DOHH2 (cell line): ENCODE data around the gene SFR1.

ENCODE experiments used
- H3F3A ChIP-seq: fragments of 200-600 bp; sonication (generic), shearing (Covaris generic); 2 replicates; pipeline ENCODE4 v1.6.0; 2016; ENCODE audit warnings: antibody characterized with exemption, mild to moderate bottlenecking; ENCODE audit not compliant: control insufficient read depth, insufficient read depth
- H3K27ac ChIP-seq: fragments of 200-600 bp; sonication (generic); 2 replicates; pipeline ENCODE4 v1.5.1; 2014; ENCODE audit warnings: low read depth, mild to moderate bottlenecking, low read length, moderate library complexity
- H3K27me3 ChIP-seq: fragments of 200-600 bp; sonication (generic); 2 replicates; pipeline ENCODE4 v1.6.1; 2014; ENCODE audit warnings: mild to moderate bottlenecking, low read length, mixed read lengths; ENCODE audit not compliant: control insufficient read depth
- H3K36me3 ChIP-seq: fragments of 200-600 bp; sonication (generic); 2 replicates; pipeline ENCODE4 v1.6.1; 2014; ENCODE audit warnings: mild to moderate bottlenecking, low read length, moderate library complexity, mixed read lengths; ENCODE audit not compliant: control insufficient read depth
- H3K4me1 ChIP-seq: fragments of 200-600 bp; sonication (generic); 2 replicates; pipeline ENCODE4 v1.6.1; 2014; ENCODE audit warnings: mild to moderate bottlenecking, low read length, mixed read lengths; ENCODE audit not compliant: control insufficient read depth
- H3K4me2 ChIP-seq: fragments of 200-600 bp; sonication (generic); 2 replicates; pipeline ENCODE4 v1.6.0; 2014; ENCODE audit warnings: mild to moderate bottlenecking, low read length, moderate library complexity
- H3K4me3 ChIP-seq: fragments of 200-600 bp; sonication (generic); 2 replicates; pipeline ENCODE4 v1.5.1; 2014; ENCODE audit warnings: mild to moderate bottlenecking, low read length, mixed read lengths
- H3K79me2 ChIP-seq: fragments of 200-600 bp; sonication (generic); 2 replicates; pipeline ENCODE4 v1.6.1; 2014; ENCODE audit warnings: mild to moderate bottlenecking, low read length, mixed read lengths; ENCODE audit not compliant: control insufficient read depth
- H3K9me2 ChIP-seq: fragments of 200-600 bp; sonication (generic); replicated peaks from 2 replicates; pipeline ENCODE4 v1.6.1; 2014; ENCODE audit warnings: mild to moderate bottlenecking, low read length, mixed read lengths; ENCODE audit not compliant: control insufficient read depth
- H3K9me3 ChIP-seq: fragments of 200-600 bp; sonication (generic); 2 replicates; pipeline ENCODE4 v1.6.1; 2014; ENCODE audit warnings: antibody characterized with exemption, low read length, mixed read lengths; ENCODE audit not compliant: control insufficient read depth, insufficient read depth
- H4K20me1 ChIP-seq: fragments of 200-600 bp; sonication (generic); 2 replicates; pipeline ENCODE4 v1.6.0; 2014; ENCODE audit warnings: low read depth, mild to moderate bottlenecking, antibody characterized with exemption, low read length, moderate library complexity; ENCODE audit not compliant: control insufficient read depth, insufficient read depth
- CTCF ChIP-seq: fragments of 200-600 bp; sonication (generic); IDR thresholded peaks from one replicate; pipeline ENCODE4 v1.5.1; 2014; ENCODE audit warnings: antibody characterized with exemption, mild to moderate bottlenecking, low read depth, low read length; ENCODE audit not compliant: poor library complexity, severe bottlenecking
- EZH2phosphoT487 ChIP-seq: fragments of 200-600 bp; sonication (generic); IDR thresholded peaks from 2 replicates; pipeline ENCODE4 v1.6.1; 2017; ENCODE audit warnings: borderline replicate concordance, mild to moderate bottlenecking, antibody characterized with exemption, low read length, moderate library complexity, mixed read lengths

Gene SFR1

GRCh38 chr10:104117839-104118323 is 4.1 kb upstream of the SFR1 start:
- H3F3A ChIP-seq = peaks cover under 1% of the 10 kb centered on the region; the same call in 1 of the 2 replicates
- H3K9me2 ChIP-seq = no peaks in the 10 kb centered on the region
- no peak overlapping the region for H3K4me2 ChIP-seq
- no peaks in the 10 kb centered on the region for H3K27me3 ChIP-seq
- peaks cover 7% of the 10 kb centered on the region for H3K79me2 ChIP-seq
- TF ChIP-seq CTCF (no peak), EZH2phosphoT487 (no peak)
- no peak overlapping the region for H3K4me3 ChIP-seq
- no peaks in the 10 kb centered on the region for H4K20me1 ChIP-seq
- H3K27ac ChIP-seq = no peak overlapping the region
- peaks cover 3% of the 10 kb centered on the region; the same call in 1 of the 2 replicates for H3K36me3 ChIP-seq
- peaks cover 25% of the 10 kb centered on the region for H3K4me1 ChIP-seq
- no peaks in the 10 kb centered on the region for H3K9me3 ChIP-seq

- no peak overlapping the region for H3K27ac ChIP-seq
- TF ChIP-seq CTCF (no peak), EZH2phosphoT487 (no peak)
- H3F3A ChIP-seq = peaks cover 5% of the 10 kb centered on the region; the same call in 1 of the 2 replicates
- H3K79me2 ChIP-seq = peaks cover 17% of the 10 kb centered on the region
- H3K9me2 ChIP-seq = no peaks in the 10 kb centered on the region
- no peaks in the 10 kb centered on the region for H4K20me1 ChIP-seq
- H3K4me3 ChIP-seq = no peak overlapping the region
- H3K27me3 ChIP-seq = no peaks in the 10 kb centered on the region
- peaks cover 30% of the 10 kb centered on the region for H3K4me1 ChIP-seq
- peak overlapping the region; percentile 88 for H3K4me2 ChIP-seq
- H3K9me3 ChIP-seq = no peaks in the 10 kb centered on the region
- peaks cover 14% of the 10 kb centered on the region for H3K36me3 ChIP-seq
Observed at GRCh38 chr10:104119996-104120395, 2.0 kb upstream of the SFR1 start.

DNA sequence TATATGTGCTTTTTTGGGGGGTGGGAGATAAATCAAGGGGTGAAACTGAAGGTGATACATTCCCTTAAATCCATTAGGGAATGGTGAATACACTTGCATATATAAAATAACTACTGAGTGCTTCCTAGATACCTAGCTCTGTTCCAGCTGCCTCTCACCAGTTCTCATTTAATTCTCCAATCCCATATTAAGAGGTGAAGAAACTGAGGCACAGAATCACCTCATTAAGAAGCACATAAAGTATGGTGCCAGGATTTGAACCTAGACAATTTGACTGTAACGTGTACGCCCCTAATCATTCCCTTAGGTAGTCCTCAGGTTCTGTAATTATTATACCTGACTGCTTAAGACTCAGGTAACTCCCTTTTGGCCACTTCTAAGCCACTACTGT is 1.5 kb upstream of the SFR1 start:
- H3K9me3 ChIP-seq = no peaks in the 10 kb centered on the region
- TF ChIP-seq CTCF = no peak
- no peak for TF ChIP-seq EZH2phosphoT487
- peak overlapping the region; percentile 88 for H3K4me2 ChIP-seq
- no peaks in the 10 kb centered on the region for H4K20me1 ChIP-seq
- peaks cover 30% of the 10 kb centered on the region for H3K4me1 ChIP-seq
- peak overlapping the region; percentile 87 for H3K4me3 ChIP-seq
- peaks cover 5% of the 10 kb centered on the region; the same call in 1 of the 2 replicates for H3F3A ChIP-seq
- H3K27ac ChIP-seq = peak overlapping the region; percentile 86; the same call in 1 of the 2 replicates
- H3K27me3 ChIP-seq = no peaks in the 10 kb centered on the region
- no peaks in the 10 kb centered on the region for H3K9me2 ChIP-seq
- H3K36me3 ChIP-seq = peaks cover 19% of the 10 kb centered on the region
- peaks cover 17% of the 10 kb centered on the region for H3K79me2 ChIP-seq
